IPS-NIHi7 (cell line): ENCODE data around the gene GFM2.
"Not testable (repeated sequence)": the region's sequence is repeated elsewhere in the genome, so short reads cannot be mapped to it uniquely, and the experiment has no call there.

ENCODE experiments used
- DNase-seq: peaks from one replicate; pipeline ENCODE4 v3.0.0; 2012; ENCODE audit warnings: mixed read lengths; ENCODE audit errors: extremely low spot score

Gene GFM2

GRCh38 chr5:74766849-74767578 is at the start of gene GFM2, which contains the start of gene NSA2:
TSS of gene GFM2 (minus strand) at chr5:74767117. CDS start at chr5:74763742, 3,375 bp downstream.
TSS of gene NSA2 (plus strand) at chr5:74767249. CDS start at chr5:74767361, 112 bp downstream.
- DNase-seq = peak; percentile 85

GRCh38 chr5:74810915-74811314 is 44.0 kb upstream of the GFM2 start:
- no peak for DNase-seq

- DNase-seq = no peak
Observed at GRCh38 chr5:74801941-74802340, 35.0 kb upstream of the GFM2 start.

- no peak for DNase-seq
Observed at GRCh38 chr5:74801197-74801596, 34.3 kb upstream of the GFM2 start.

GRCh38 chr5:74798977-74799911 is 32.3 kb upstream of the GFM2 start:
- no peak for DNase-seq

GRCh38 chr5:74791669-74792068 is 24.8 kb upstream of the GFM2 start:
- DNase-seq = not testable (repeated sequence)

GRCh38 chr5:74787424-74787823 is 20.5 kb upstream of the GFM2 start:
- DNase-seq = no peak

GRCh38 chr5:74786851-74787250 is 19.9 kb upstream of the GFM2 start:
- DNase-seq = no peak

GRCh38 chr5:74778609-74779008 is 11.7 kb upstream of the GFM2 start:
- no peak for DNase-seq

GRCh38 chr5:74772359-74772758 is 5.4 kb upstream of the GFM2 start:
- DNase-seq = no peak

GRCh38 chr5:74767579-74767913 is 629 bp upstream of the GFM2 start:
- DNase-seq = peak; percentile 15

GRCh38 chr5:74766418-74766848 is 484 bp downstream of the GFM2 start:
- peak; percentile 26 for DNase-seq

- DNase-seq = no peak
Observed at GRCh38 chr5:74765929-74766328, 988 bp downstream of the GFM2 start.

- DNase-seq = no peak
Observed at GRCh38 chr5:74765201-74765600, 1.7 kb downstream of the GFM2 start.

- no peak for DNase-seq
Observed at GRCh38 chr5:74763504-74763903, 3.4 kb downstream of the GFM2 start.

- DNase-seq = no peak
Observed at GRCh38 chr5:74762599-74762998, 4.3 kb downstream of the GFM2 start.

GRCh38 chr5:74761241-74761640 is 5.7 kb downstream of the GFM2 start:
- no peak for DNase-seq

GRCh38 chr5:74748742-74749141 is 18.2 kb downstream of the GFM2 start:
- DNase-seq = not testable (repeated sequence)

GRCh38 chr5:74738406-74738805 is 28.5 kb downstream of the GFM2 start:
- DNase-seq = no peak

- DNase-seq = no peak
Observed at GRCh38 chr5:74736759-74737158, 30.2 kb downstream of the GFM2 start.

GRCh38 chr5:74725331-74725730 is 41.6 kb downstream of the GFM2 start:
- DNase-seq = no peak

- DNase-seq = no peak
Observed at GRCh38 chr5:74722271-74722670, 44.6 kb downstream of the GFM2 start.

GRCh38 chr5:74717596-74717995 is 49.3 kb downstream of the GFM2 start:
- no peak for DNase-seq
